ENCODE measurements around the gene ATP6V1D.

DNA sequence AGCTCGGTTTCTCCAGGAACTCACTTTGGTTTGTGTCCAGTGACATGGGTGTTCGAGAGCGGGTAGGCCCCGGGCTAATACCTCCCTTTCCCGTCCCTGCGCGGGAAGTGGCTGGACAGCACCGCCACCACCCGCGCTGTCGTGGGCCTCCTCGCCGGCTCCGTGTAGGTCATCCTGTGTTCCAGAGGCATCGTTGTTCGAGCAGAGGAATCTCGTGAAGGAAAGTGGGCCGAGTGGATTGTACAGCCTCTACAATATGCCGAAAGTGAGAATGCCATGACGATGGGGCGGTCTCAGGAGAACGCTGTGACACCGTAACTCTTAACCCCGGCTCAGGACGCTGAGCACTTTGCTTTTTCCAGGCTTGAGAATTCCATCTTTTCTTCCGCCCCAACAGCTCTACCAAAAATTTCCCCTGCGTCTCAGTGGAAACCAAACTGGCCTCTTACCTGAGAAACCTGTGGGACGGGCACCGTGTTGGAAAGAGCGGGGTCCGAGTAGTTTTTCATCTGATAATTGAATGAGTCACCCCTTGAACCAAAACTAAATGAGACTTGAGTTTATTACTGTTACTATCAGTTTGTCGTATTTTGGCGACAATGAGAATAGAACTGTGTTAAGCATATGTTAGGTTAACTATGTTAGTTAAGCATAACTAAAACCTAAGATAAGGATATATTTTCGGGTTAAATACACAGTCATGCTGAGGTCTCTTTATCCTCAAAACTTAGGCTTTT, 1.0 kb upstream of the ATP6V1D start:
- peak in 2 of 3 donors; percentile 3 to 41 for TF ChIP-seq POLR2A (IDR thresholded peaks at IDR 0.05)
- TF ChIP-seq, protein P1, sequence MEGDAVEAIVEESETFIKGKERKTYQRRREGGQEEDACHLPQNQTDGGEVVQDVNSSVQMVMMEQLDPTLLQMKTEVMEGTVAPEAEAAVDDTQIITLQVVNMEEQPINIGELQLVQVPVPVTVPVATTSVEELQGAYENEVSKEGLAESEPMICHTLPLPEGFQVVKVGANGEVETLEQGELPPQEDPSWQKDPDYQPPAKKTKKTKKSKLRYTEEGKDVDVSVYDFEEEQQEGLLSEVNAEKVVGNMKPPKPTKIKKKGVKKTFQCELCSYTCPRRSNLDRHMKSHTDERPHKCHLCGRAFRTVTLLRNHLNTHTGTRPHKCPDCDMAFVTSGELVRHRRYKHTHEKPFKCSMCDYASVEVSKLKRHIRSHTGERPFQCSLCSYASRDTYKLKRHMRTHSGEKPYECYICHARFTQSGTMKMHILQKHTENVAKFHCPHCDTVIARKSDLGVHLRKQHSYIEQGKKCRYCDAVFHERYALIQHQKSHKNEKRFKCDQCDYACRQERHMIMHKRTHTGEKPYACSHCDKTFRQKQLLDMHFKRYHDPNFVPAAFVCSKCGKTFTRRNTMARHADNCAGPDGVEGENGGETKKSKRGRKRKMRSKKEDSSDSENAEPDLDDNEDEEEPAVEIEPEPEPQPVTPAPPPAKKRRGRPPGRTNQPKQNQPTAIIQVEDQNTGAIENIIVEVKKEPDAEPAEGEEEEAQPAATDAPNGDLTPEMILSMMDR (IDR thresholded peaks at IDR 0.05), result no peak
